NB4 (cell line): ENCODE results near the gene TMEM238.

Source experiments
- POLR2A ChIP-seq: IDR thresholded peaks from 2 replicates; pipeline ENCODE4 v1.6.1; 2011; ENCODE audit warnings: mild to moderate bottlenecking; ENCODE audit not compliant: insufficient read length; ENCODE audit errors: extremely low read depth
- TF ChIP-seq, protein P1 (sequence below): IDR thresholded peaks from one replicate; pipeline ENCODE4 v1.5.1; 2012; ENCODE audit warnings: low read depth, low read length

DNA sequence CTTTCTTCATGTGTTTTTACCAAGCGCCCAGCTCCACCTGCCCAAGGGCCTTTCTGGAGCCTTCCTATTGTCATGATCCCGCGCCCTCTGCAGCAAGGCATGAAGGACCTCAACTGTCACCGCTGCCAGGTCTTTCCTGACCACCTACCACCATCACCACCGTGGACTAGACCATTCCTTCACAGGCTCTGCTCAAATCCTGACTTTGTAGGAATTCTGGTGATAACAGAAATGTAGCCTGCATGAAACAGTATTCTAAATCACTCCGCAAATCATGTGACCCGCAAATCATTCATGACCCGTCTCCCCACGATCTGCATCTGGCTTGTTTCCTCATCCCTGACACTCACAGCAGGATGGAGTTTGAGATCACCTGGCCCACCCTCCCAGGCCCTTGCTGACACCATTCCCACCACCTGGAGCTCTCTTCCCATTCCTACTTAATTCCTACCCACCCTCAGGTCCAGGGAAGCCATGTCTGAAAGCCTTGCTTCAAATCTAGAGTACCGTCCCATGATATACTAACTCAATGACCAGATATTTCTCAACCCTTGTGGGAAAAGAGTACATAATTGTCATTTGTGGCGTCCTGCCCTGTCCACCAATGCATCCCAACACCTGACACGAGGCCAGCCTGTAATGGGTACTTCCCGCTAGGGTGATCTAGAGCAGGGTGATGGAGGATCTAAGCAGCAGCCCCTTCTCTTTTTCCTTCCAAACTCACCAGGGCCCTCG, 22.2 kb upstream of the TMEM238 start:
- TF ChIP-seq, protein P1, sequence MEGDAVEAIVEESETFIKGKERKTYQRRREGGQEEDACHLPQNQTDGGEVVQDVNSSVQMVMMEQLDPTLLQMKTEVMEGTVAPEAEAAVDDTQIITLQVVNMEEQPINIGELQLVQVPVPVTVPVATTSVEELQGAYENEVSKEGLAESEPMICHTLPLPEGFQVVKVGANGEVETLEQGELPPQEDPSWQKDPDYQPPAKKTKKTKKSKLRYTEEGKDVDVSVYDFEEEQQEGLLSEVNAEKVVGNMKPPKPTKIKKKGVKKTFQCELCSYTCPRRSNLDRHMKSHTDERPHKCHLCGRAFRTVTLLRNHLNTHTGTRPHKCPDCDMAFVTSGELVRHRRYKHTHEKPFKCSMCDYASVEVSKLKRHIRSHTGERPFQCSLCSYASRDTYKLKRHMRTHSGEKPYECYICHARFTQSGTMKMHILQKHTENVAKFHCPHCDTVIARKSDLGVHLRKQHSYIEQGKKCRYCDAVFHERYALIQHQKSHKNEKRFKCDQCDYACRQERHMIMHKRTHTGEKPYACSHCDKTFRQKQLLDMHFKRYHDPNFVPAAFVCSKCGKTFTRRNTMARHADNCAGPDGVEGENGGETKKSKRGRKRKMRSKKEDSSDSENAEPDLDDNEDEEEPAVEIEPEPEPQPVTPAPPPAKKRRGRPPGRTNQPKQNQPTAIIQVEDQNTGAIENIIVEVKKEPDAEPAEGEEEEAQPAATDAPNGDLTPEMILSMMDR: no peak
- TF ChIP-seq POLR2A: no peak
